D721Med (cell line): ENCODE results near the gene RAB4B.

ENCODE experiments used
- DNase-seq: peaks from one replicate; pipeline ENCODE4 v3.0.0; 2011; ENCODE audit warnings: low spot score; ENCODE audit not compliant: insufficient read length
- FAIRE-seq: peaks from 2 replicates; lab custom pipeline; 2011; peaks lifted over from hg19 to GRCh38; lab: Jason Lieb, UNC
- CTCF ChIP-seq: IDR thresholded peaks from 2 replicates; pipeline ENCODE4 v1.5.1; 2012; ENCODE audit warnings: mild to moderate bottlenecking, control low read depth; ENCODE audit not compliant: insufficient read depth; ENCODE audit errors: missing control alignments

The RAB4B gene

GRCh38 chr19:40752257-40752781, 25.7 kb upstream of the RAB4B start:
- FAIRE-seq (no peak), DNase-seq (no peak)
- TF ChIP-seq CTCF = no peak

- TF ChIP-seq CTCF = no peak
- DNase-seq = no peak
- no peak for FAIRE-seq
Measured at GRCh38 chr19:40754611-40755247, 23.3 kb upstream of the RAB4B start.

- DNase-seq (no peak), FAIRE-seq (no peak)
- TF ChIP-seq CTCF = no peak
Measured at GRCh38 chr19:40755248-40755624, 22.8 kb upstream of the RAB4B start.

- DNase-seq (no peak), FAIRE-seq (no peak)
- TF ChIP-seq CTCF = no peak
Measured at GRCh38 chr19:40755791-40756190, 22.3 kb upstream of the RAB4B start.

GRCh38 chr19:40756502-40757110, 21.4 kb upstream of the RAB4B start:
- no peak for DNase-seq
- TF ChIP-seq CTCF = no peak
- no peak for FAIRE-seq

GRCh38 chr19:40758491-40758890, 19.6 kb upstream of the RAB4B start:
- TF ChIP-seq CTCF = no peak
- DNase-seq (no peak), FAIRE-seq (no peak)

GRCh38 chr19:40759352-40759751, 18.7 kb upstream of the RAB4B start:
- FAIRE-seq (no peak), DNase-seq (no peak)
- no peak for TF ChIP-seq CTCF
